OCI-LY3 (cell line): ENCODE data around the gene CDH23.

Experiments
- CTCF ChIP-seq: fragments of 200-600, 300-600 bp; sonication (generic); IDR thresholded peaks from 2 replicates; pipeline ENCODE4 v1.5.1; 2014; ENCODE audit warnings: antibody characterized with exemption, low read length, low read depth
- EZH2phosphoT487 ChIP-seq: fragments of 200-600 bp; shearing (Covaris generic); IDR thresholded peaks from 2 replicates; pipeline ENCODE4 v1.6.1; 2018; ENCODE audit warnings: antibody characterized with exemption, mixed run types, low read depth

- no peak for TF ChIP-seq CTCF
- no peak for TF ChIP-seq EZH2phosphoT487
Observed at GRCh38 chr10:71827852-71828251, 431.1 kb downstream of the CDH23 start.
